Fibroblast of lung (primary cell): ENCODE results near the gene WNT11.

ENCODE experiments used
- CTCF ChIP-seq, 2 donors: IDR thresholded peaks in 1 of 2; conservative IDR thresholded peaks in 1 of 2; 1 replicate in 1 of 2; 2 replicates in 1 of 2; pipeline ENCODE4 v1.5.1; 2011 to 2012; ENCODE audit warnings: low read length in 2 of 2, control low read depth in 1 of 2, inconsistent platforms in 1 of 2, low read depth in 1 of 2, mild to moderate bottlenecking in 1 of 2
- EZH2 ChIP-seq: IDR thresholded peaks from 2 replicates; pipeline ENCODE4 v1.5.1; 2012; ENCODE audit warnings: low read length, control low read depth, mild to moderate bottlenecking; ENCODE audit errors: missing control alignments

GRCh38 chr11:76140912-76141574 is 65.3 kb downstream of the WNT11 start:
- TF ChIP-seq CTCF (conservative IDR thresholded peaks at IDR 0.05 in 1 of 2, IDR thresholded peaks at IDR 0.05 in 1 of 2; ENCODE audit: low read depth in 1 of 2, low read length in 2 of 2) (no peak), EZH2 (no peak)
